GM18499 (cell line): Measurements from ENCODE around the gene MAB21L4.

ENCODE experiments used
- ATAC-seq: cut with Tn5 transposase; IDR thresholded peaks from one replicate; pipeline ENCODE4 v1.9.1; 2021; ENCODE audit warnings: moderate number of reproducible peaks; ENCODE audit not compliant: insufficient read depth, unreplicated experiment

The MAB21L4 gene

DNA sequence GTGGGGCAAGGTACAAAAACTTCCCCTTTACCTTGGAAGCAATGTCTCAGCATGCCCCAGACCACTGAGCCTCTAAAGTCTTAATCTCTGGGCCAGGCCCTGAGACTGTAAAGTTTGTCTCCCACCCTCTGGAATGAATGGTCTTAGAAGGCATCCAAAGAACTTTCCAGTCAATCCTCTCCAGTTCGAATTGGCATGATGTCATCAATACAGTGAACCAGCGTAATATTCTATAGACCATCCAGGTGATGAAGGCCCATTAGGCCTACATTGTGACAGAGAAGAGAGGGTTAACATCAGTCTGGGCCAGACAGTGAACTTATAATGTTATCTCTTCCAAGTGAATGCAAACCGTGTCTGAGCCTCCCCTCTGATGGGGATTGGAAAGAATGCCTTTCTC is 11.2 kb downstream of the MAB21L4 start:
- no peak for ATAC-seq

DNA sequence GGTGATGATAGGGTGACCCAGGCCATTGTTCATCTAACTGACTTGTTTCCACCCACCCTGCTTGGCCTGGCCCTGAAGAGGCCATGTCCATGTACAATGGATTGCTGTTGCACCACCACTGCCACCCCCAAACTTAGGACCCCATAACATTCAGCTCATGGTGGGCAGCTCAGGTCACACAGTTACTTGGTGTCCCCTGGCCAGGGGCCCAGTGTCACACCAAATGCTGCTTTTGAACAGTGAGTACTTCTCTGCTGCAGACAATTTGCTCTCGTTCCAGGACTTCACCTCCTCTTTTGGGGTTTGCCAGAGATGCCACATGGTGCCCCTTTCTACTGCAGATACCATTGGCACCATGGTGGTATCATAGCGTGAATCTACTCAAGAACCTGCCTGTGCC is 11.7 kb downstream of the MAB21L4 start:
- ATAC-seq = no peak

DNA sequence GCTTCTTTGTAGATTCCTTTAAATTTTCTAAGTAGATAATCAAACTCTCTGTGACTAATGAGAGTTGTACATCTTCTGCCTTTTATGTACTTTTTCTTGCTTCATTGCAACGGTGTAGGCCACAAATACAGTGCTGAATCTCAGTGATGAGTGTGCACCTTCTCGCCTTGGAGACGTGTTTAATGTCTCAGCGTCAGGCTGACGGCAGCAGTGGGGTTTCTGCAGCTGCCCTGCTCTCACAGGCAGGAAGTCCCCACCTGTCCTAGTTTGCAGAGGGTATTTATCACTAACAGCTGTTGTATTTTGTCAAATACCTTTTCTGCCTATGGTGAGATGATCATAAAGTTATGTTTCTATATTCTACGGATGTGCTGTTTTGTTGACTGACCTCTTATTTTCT is 14.0 kb downstream of the MAB21L4 start:
- ATAC-seq = no peak

DNA sequence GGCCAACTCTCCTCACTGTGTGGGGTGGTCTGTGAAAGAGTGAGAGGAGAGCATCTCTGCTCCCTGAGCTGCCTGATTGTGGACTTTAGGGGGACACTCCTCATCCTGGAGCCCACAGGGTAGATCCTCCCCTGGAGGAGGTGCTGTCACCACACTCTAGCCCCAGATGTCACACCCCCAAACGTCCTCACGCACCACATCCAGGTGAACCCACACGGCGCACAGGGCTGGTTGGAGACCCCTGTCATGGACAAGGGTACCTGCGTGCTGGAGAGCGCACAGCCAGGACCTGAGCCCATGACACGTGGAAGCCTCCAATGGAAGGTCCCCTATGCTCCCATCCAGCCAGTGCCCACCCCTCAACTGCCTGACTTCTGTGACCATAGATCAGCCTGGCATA is 16.9 kb downstream of the MAB21L4 start:
- no peak for ATAC-seq

DNA sequence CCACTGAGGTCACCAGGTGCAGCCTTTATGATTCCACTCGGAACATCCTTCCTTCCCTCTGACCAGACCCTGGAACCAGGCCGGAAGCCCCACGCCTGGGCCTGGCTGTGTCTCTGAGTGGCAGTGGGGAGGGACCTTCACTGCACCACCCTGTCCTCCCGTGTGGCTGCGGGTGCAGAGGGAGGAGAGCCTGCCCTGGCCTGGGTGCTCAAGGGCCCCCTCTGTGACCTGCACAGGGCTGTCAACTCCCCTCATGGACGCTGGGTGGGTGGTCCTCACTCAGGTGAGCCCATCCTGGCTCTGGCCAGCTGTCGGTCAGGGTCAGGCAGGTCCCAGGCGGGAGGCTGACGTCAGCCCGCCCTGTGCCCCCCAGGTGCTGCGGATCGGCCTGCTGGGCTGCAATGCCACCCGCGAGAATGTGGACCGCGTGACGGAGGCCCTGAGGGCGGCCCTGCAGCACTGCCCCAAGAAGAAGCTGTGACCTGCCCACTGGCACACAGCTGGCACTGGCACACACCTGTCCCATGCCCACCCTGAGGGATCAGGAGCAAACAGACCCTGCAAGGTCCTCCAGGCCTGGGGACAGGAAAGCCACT is 17.5 kb downstream of the MAB21L4 start:
- ATAC-seq = no peak

DNA sequence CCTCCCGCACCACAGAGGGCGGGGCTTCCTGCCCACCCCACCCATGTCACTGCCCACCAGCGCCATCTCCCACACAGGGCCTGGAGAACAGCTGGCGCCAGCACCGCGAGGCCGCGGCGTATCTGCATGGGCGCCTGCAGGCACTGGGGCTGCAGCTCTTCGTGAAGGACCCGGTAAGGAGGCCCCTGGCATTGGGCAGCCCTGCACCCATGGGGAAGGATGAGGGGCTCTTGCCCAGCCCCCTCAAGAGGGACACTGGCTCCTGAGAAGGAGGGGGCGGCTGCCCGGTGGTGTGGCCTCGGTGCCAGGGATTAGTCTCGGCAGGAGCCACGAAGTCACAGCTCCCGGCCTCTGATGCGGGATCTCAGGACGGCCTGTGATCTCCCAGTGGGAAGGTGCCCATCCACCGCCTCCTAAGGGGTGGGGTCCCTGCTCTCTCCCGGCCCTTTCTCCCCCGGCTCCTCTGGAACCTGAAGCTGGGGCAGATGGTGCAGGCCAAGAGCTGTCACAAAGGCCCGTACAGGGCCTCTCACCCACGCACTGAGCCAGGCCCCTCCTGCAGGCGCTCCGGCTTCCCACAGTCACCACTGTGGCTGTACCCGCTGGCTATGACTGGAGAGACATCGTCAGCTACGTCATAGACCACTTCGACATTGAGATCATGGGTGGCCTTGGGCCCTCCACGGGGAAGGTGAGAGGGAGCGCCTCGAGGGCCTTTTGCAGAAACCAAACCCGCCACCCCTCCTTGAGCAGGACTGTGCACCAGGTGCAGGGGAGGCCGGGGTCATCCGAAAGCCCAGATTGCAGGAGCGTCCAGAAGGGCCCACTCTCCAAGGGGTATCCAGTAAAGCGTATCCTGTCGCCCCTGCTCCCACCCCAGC is 18.3 kb downstream of the MAB21L4 start:
- ATAC-seq = no peak

DNA sequence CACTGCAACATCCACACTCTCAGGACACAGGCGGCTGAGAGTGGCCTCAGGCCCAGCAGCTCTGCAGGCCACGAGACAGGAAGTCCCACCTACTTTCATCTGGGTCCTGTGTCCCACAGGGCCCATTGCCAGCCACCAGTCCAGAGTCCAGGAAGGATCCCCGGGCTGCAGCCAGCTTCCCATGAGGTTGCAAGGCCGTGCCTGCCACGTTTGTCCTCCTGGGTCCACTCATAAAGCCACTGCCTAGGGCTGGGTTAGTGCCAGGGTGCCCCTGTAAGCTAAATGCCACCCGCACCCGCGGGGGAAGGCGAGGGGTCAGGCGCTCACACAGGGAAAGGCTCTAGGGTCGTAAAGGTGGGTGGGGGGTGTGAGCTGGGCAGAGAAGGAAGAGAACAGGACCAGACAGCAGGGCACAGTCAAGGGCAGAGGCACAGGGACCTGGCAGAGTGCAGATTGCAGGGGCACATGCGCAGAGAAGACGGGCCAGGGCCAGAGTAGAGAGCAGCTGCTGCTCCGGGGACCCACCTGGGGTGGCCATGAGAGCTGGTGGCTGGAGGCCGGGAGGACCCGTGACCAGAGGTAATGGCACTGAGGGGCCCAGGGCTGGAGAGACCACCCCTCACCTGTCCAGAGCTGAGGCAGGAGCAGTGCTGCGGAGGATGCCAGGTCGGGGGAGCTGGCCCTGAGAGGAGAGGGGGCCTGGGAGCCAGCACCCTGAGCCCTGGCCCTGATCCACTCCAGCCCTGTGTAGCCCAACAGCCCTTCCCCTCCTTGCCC is 19.3 kb downstream of the MAB21L4 start:
- ATAC-seq = no peak

DNA sequence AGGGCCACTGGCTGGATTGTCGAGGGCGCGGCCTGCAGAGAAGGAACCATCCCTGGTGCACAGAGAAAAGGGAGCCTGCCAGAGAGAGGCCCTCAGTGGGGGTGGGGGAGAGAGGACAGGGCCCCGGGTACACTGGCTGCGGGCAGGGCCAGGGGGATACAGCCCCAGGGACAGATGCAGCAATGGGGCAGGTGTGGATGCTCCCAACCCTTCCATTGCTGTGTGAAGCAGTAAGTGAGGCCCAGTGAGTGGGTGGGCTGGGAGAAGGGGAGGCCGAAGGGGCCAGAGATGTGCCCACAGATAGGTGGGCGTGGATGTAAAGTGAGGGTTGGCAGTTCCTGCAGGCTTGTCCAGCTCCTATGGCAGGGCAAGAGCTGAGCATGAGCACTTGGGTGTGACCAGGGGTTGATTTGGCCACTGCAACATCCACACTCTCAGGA is 19.9 kb downstream of the MAB21L4 start:
- ATAC-seq = no peak

DNA sequence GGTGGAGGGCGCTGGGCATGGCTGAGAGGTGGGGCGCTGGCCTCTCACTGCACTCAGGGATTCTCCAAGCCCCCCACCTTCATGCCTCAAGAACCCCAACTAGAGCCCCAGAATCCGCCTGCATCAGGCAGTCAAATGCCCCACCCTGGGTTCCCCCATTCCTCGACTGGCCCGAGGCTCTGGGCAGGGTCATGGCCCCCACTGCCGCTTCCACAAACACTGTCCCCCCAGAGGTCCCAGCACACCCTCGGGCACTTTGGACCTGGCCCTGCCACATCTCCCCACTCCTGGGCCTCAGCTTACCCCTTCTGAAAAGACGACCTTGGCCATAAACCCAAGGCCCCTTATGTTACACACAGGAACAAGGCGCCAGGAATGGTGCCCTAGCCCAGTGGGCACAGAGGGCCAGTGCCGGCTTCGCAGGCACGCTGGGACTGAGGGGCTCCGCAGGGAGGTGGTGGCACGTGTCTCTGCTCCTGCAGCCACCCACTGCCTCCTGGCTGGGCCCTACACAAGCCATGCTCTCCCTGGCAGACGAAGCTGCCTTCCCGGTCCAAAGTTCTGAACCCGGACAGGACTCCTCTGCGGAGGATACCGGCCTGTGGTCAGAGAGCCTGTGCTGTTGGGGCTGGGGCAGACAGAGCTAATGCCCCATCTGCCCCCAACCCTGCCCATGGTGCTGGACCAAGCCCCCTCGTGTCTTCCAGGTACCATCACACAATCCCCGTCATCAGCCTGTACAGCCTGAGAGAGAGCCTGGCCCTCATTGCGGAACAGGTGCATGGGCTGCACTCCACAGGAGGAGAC is 20.5 kb downstream of the MAB21L4 start:
- ATAC-seq = no peak

DNA sequence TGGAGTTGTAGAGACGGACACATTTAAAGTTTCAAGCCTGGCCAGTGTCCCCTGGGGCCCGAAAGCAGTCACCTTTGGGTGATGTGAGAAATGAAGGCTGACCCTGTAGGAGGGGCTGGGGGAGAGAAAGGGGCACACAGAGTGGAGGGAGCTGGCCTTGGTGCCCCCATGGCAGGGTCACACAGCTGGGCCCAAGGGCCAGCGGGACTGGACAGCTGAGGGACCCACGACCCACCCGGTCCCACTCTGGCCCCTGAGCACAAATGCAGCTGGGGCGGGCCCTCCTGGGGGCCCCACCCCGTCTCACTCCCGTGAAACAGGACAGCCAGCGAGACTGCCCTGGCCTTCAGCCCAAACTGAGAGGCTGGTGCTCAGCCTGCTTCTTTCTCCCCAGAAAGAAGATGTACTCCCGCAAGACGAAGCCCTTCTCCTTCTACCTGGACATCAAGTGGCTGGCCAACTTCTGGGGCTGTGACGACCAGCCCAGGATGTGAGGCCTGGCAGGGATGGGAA is 21.2 kb downstream of the MAB21L4 start:
- ATAC-seq = no peak

DNA sequence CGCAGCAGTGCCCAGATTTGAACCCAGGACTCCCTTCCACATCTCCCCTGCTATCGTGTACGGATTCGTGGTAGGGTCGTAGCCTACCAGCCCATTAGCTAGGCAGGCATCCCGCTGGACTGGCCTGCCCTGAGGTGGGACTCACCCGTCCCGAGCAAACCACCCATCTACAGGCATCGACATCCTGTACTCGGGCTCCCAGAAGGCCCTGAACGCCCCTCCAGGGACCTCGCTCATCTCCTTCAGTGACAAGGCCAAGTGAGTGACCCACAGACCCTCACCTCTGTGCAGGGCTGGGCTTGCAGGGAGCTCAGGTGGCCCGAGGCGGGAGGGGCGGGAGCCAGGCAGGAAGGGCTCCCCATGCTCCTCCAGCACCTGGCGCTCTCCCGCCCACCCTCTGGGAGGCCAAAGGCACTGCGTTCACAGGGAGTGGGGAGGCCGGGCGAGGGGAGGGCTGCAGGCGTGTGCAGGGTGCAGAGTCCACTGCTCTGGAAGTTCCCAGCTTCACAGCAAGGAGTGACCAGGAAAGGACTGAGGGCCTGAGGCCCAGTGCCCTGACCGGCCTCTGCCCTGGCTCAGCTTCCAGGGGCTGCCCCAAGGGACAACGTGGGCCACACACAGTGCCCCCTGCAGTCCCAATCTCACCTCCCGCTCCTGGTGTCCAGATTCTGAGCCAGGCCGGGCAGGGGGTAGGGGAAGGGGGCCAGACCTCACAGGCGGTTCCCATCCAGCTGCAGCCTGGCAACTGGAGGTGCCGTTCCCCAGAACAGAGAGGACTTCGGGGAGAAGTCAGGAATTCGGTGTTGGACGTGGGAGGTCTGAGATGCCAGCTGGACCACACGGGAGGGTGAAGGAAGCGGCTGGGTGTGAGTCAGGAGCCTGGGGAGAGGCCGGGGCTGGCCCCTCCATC is 21.9 kb downstream of the MAB21L4 start:
- ATAC-seq = no peak

DNA sequence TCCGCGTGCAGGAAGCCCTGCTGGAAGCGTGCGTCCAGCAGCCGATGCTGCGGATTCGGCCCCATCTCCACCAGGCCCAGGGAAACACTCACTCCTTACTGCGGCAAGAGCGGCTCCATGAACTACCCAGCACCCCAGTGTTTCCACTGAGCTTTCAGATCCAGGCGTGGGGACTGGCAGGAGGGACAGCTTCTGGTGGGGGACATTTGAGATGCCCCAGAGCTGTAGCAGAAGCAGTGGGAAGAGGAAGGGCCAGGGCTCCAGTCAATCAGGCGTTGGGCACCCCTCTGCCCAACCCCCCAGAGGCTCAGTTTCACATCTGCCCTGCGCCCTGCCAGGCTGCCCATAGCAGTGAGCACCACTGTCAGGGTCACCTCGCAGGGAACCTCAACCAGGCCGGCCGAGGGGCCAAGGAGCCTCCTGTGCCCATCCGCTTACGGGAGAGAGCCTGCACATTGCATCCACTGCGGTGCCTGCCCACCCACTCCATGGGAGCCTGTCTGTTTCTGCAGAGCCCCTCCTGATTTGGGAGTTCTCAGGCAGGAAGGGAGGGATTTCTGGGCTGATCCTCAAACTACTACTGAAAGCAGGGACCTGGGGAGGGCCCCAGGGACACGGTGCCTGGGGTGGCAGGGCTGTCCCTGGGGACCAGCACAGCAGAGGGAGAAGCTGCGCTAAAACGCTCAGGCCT is 22.7 kb downstream of the MAB21L4 start:
- no peak for ATAC-seq

DNA sequence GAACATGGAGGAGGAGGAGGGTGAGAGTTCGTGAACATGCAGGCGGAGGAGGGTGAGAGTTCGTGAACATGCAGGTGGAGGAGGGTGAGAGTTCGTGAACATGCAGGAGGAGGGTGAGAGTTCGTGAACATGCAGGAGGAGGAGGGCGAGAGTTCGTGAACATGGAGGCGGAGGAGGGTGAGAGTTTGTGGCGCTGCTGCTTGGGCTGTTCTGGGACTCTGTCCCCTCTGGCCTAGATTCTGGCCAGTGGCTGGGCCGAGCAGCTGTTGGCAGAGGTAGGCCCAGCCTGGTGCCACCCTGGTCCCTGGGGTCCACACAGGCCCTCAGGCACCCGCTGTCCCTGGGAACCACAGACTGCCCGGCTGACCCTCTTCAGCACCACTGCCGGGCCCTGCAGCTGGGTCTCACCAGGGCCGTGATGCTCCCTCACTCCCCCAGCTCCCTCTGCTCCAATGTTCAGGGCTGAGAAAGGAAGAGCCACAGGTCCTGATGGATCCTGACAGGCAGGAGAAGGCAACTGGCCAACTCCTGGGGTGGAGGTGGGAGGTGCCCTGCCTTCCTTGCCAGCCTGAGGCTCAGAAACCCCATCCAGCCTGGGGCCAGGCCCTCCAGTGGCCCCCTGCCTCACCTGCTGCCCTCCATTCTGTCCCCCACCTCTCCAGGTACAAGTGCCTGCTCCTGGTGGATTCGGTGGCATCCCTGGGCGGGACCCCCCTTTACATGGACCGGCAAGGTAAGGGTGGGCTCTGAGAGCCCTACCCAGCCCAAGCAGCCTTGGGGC is 23.4 kb downstream of the MAB21L4 start:
- ATAC-seq = no peak

DNA sequence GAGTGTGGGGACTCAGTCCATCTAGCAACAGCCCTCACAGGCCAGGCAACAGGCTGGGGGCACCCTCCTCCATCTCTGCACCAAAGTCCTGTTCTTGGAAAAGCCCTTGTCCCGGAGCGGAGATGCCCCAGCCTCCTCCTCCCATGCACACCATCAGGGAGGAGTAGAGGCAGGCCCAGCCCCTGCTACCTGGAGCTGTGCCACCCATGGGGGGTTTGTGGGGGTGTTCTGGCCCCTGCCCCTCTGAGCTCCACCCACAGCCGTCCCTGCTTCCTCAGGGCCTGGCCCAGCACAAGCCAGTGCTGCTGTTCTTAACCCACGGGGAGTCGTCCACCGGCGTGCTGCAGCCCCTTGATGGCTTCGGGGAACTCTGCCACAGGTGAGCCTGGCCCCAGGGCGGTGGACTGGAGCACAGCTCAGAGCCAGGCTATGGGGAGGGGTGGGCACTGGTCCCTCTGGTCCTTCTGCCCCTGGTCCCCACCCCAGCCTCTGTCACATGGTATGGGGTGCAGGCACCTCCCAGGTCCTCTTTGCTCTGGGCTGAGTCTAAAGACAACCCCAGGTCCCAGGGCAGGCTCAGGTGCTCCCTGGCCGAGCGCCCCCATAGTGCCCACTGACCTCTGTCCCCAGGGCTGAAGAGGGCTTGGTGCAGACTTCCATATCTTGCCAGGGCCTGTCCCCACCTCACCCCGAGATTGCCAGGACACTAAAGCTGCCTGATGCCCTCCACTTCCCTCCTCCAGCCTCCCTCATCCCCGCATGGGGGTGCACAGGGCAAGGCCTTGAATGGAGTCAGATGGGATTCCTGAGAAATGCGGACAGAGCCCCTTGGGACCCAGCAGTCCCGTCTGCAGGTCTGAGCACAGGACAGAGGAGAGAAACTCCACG is 24.6 kb downstream of the MAB21L4 start:
- ATAC-seq = no peak

DNA sequence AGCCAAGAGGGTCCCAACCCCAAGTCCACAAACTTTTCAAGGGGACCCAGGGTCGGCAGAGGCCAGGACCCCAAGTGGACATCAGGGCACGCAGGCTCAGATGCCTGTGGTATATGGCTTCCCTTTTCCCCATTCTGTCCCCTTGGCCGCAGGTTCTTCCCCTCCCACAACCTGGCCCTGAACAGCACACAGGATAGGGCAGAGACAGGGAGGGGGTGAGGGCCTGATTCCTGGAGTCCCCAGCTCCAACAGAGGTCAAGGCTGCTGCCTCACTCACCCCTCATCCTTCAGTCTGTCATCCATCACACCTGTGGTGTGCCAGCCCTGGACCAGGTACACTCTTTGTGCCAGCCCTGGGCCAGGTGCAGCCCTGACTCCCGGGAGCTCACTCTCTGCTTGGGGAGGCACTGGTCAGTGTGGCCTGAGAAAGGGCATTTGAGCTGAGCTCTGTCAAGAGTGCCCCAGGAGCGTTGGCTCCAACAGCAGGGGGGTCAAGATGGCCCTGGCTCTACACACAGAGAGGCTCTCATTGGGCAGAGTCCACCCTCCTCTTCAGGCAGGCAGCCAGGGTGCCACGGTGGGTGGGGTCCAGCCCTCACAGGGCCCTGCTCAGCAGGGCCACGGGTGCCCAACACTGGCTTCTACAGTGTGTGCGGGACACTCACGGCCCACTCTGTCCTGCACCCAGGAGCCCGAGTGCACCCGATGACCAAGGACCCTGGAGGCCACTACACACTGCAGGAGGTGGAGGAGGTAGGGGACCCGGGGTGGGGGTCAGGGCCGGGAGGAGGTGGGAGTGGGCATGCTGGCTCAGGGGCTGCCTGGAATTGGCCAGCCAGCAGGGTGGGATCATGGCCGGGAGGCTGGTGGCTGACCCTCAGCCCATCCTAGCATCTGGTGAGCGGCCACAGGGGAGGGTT is 25.7 kb downstream of the MAB21L4 start:
- no peak for ATAC-seq
